Measurements from ENCODE around the gene PRR20E. TPM values are rescaled to one million over a fixed set of nuclear protein-coding genes. Genes with fewer than 3 reads are reported as not detected.

Gene PRR20E
- total RNA-seq, 1 experiment from 2014 or later, result not detected

DNA sequence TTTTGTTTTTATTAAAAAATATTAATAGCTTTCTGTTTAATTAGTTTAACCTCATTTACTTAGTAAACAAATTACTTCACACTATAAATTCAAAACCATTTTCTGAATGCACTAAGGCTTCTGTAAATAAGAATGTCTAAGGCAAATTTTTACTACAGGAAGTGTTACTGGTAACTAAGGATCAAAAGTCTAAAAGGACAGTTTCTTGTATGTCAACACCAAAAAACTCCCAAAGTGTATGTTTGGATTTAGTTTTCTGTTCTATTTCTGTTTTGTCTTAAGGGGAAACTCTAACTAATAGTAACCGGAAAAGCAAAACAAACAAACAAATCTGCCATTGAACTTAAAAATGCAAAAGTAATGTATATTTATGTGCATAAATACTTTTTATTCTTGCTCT, 24.7 kb downstream of the PRR20E start:
- no peak for DNase-seq (ENCODE audit: unreplicated experiment)
- no peaks in the 10 kb centered on the region for H3K36me3 Mint-ChIP-seq (ENCODE audit: insufficient read depth, unreplicated experiment)
- no peak overlapping the region for H3K27ac Mint-ChIP-seq (ENCODE audit: low read depth, unreplicated experiment)
- TF ChIP-seq, protein P1, sequence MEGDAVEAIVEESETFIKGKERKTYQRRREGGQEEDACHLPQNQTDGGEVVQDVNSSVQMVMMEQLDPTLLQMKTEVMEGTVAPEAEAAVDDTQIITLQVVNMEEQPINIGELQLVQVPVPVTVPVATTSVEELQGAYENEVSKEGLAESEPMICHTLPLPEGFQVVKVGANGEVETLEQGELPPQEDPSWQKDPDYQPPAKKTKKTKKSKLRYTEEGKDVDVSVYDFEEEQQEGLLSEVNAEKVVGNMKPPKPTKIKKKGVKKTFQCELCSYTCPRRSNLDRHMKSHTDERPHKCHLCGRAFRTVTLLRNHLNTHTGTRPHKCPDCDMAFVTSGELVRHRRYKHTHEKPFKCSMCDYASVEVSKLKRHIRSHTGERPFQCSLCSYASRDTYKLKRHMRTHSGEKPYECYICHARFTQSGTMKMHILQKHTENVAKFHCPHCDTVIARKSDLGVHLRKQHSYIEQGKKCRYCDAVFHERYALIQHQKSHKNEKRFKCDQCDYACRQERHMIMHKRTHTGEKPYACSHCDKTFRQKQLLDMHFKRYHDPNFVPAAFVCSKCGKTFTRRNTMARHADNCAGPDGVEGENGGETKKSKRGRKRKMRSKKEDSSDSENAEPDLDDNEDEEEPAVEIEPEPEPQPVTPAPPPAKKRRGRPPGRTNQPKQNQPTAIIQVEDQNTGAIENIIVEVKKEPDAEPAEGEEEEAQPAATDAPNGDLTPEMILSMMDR (IDR thresholded peaks at IDR 0.05; ENCODE audit: unreplicated experiment), result no peak
- BruUV-seq (replicated peaks), result no TSS peak
- no peaks in the 10 kb centered on the region for H3K27me3 Mint-ChIP-seq (ENCODE audit: insufficient read depth, unreplicated experiment)
- intact Hi-C loops (cut with micrococcal nuclease), result no loop called here
- H3K9me3 Mint-ChIP-seq (ENCODE audit: unreplicated experiment), result no peaks in the 10 kb centered on the region
- CTCF ChIA-PET, result interaction anchor here (0.6 kb wide), 1 partner anchor 14 kb away, joined by 4 read pairs; no protein-coding TSS in a partner anchor
- no peak overlapping the region for H3K4me3 Mint-ChIP-seq (ENCODE audit: unreplicated experiment)
- no peaks in the 10 kb centered on the region for H3K4me1 Mint-ChIP-seq (ENCODE audit: insufficient read depth, unreplicated experiment)
- POLR2A ChIA-PET, result no interaction called here

DNA sequence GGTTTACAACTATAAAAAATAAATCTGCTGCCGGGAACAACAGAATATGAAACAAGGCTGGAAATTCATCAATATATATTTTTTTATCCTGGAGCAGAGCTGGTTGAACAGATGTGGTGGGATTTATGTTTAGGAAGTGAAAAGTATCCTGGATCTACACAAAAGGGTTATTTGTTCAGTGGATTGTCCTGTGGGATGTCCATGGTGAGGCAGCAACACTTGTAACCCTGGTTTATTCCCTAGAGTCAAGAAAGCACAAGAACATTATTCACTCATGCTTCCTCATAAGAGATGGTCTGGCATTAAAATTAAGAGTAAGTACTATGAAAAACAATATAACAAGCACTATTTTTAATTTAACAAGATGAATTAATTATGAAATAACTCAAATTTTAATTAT, 46.0 kb downstream of the PRR20E start:
- TF ChIP-seq, protein P1 (IDR thresholded peaks at IDR 0.05; ENCODE audit: unreplicated experiment), result no peak
- no peaks in the 10 kb centered on the region for H3K27me3 Mint-ChIP-seq (ENCODE audit: insufficient read depth, unreplicated experiment)

More for the DNA sequence above, 46.0 kb downstream of the PRR20E start:
- intact Hi-C loops (cut with micrococcal nuclease), result no loop called here
- H3K36me3 Mint-ChIP-seq (ENCODE audit: insufficient read depth, unreplicated experiment), result no peaks in the 10 kb centered on the region
- no TSS peak for BruUV-seq (replicated peaks)
- ChIA-PET CTCF (no interaction called here), POLR2A (no interaction called here)
- DNase-seq (ENCODE audit: unreplicated experiment), result no peak
- H3K4me3 Mint-ChIP-seq (ENCODE audit: unreplicated experiment), result no peak overlapping the region
- H3K4me1 Mint-ChIP-seq (ENCODE audit: insufficient read depth, unreplicated experiment), result no peaks in the 10 kb centered on the region
- no peak overlapping the region for H3K27ac Mint-ChIP-seq (ENCODE audit: low read depth, unreplicated experiment)
- H3K9me3 Mint-ChIP-seq (ENCODE audit: unreplicated experiment), result no peaks in the 10 kb centered on the region

Other genes with a start within 250 kb of the PRR20E start
- not detected in 2 replicates for gene PRR20A, start 26.3 kb upstream of the PRR20E start, total RNA-seq (2022)
- not detected in 2 replicates for gene PRR20B, start 19.7 kb upstream of the PRR20E start, total RNA-seq (2022)
- not detected in 2 replicates for gene PRR20C, start 13.1 kb upstream of the PRR20E start, total RNA-seq (2022)
- not detected in 2 replicates for gene PRR20D, start 6.6 kb upstream of the PRR20E start, total RNA-seq (2022)